IPS-15b (cell line): ENCODE results near the gene AKAP10.
"Not testable (repeated sequence)": the region's sequence is repeated elsewhere in the genome, so short reads cannot be mapped to it uniquely, and the experiment has no call there.

ENCODE experiments used
- H3K27me3 ChIP-seq: one replicate; pipeline ENCODE4 v1.6.1; 2013; ENCODE audit warnings: low read length; ENCODE audit not compliant: control insufficient read depth, insufficient read depth
- H3K36me3 ChIP-seq: one replicate; pipeline ENCODE4 v1.6.1; 2013; ENCODE audit warnings: low read length; ENCODE audit not compliant: control insufficient read depth, insufficient read depth
- H3K4me1 ChIP-seq: one replicate; pipeline ENCODE4 v1.6.1; 2013; ENCODE audit warnings: mild to moderate bottlenecking, low read length; ENCODE audit not compliant: control insufficient read depth, insufficient read depth
- H3K4me3 ChIP-seq: one replicate; pipeline ENCODE4 v1.5.1; 2013; ENCODE audit warnings: low read depth, low read length
- H3K9ac ChIP-seq: one replicate; pipeline ENCODE4 v1.6.1; 2013; ENCODE audit warnings: low read depth, mild to moderate bottlenecking, low read length
- H3K9me3 ChIP-seq: one replicate; pipeline ENCODE4 v1.6.1; 2013; ENCODE audit warnings: mild to moderate bottlenecking, low read length; ENCODE audit not compliant: control insufficient read depth, insufficient read depth

The AKAP10 gene

GRCh38 chr17:19973156-19973555, 4.5 kb downstream of the AKAP10 start:
- Histone ChIP-seq H3K27me3 (no peaks in the 10 kb centered on the region), H3K4me3 (no peak overlapping the region), H3K9ac (no peak overlapping the region), H3K36me3 (peaks cover 13% of the 10 kb centered on the region), H3K9me3 (no peaks in the 10 kb centered on the region), H3K4me1 (no peaks in the 10 kb centered on the region)

GRCh38 chr17:19962954-19963353, 14.7 kb downstream of the AKAP10 start:
- not testable (repeated sequence) for H3K4me1 ChIP-seq, H3K9ac ChIP-seq, H3K9me3 ChIP-seq, H3K36me3 ChIP-seq, H3K27me3 ChIP-seq, H3K4me3 ChIP-seq

- Histone ChIP-seq H3K36me3 (peaks cover 3% of the 10 kb centered on the region), H3K27me3 (no peaks in the 10 kb centered on the region), H3K4me3 (no peak overlapping the region), H3K9ac (no peak overlapping the region), H3K9me3 (no peaks in the 10 kb centered on the region), H3K4me1 (no peaks in the 10 kb centered on the region)
Measured at GRCh38 chr17:19958023-19958422, 19.6 kb downstream of the AKAP10 start.

GRCh38 chr17:19955099-19955498, 22.5 kb downstream of the AKAP10 start:
- Histone ChIP-seq H3K9me3 (no peaks in the 10 kb centered on the region), H3K4me1 (no peaks in the 10 kb centered on the region), H3K9ac (no peak overlapping the region), H3K36me3 (no peaks in the 10 kb centered on the region), H3K4me3 (no peak overlapping the region), H3K27me3 (no peaks in the 10 kb centered on the region)

GRCh38 chr17:19951411-19951810, 26.2 kb downstream of the AKAP10 start:
- H3K4me3 ChIP-seq, H3K9ac ChIP-seq, H3K36me3 ChIP-seq, H3K9me3 ChIP-seq, H3K4me1 ChIP-seq, H3K27me3 ChIP-seq: not testable (repeated sequence)

- H3K4me1 ChIP-seq, H3K36me3 ChIP-seq, H3K9ac ChIP-seq, H3K9me3 ChIP-seq, H3K4me3 ChIP-seq, H3K27me3 ChIP-seq: not testable (repeated sequence)
Measured at GRCh38 chr17:19950624-19951195, 26.9 kb downstream of the AKAP10 start.

- Histone ChIP-seq H3K36me3 (peaks cover 3% of the 10 kb centered on the region), H3K9me3 (no peaks in the 10 kb centered on the region), H3K4me3 (no peak overlapping the region), H3K27me3 (no peaks in the 10 kb centered on the region), H3K9ac (no peak overlapping the region), H3K4me1 (no peaks in the 10 kb centered on the region)
Measured at GRCh38 chr17:19948116-19948943, 29.3 kb downstream of the AKAP10 start.

- H3K36me3 ChIP-seq = peaks cover 3% of the 10 kb centered on the region
- no peaks in the 10 kb centered on the region for H3K27me3 ChIP-seq
- H3K4me1 ChIP-seq = no peaks in the 10 kb centered on the region
- no peak overlapping the region for H3K9ac ChIP-seq
- no peaks in the 10 kb centered on the region for H3K9me3 ChIP-seq
- no peak overlapping the region for H3K4me3 ChIP-seq
Measured at GRCh38 chr17:19946921-19947320, 30.7 kb downstream of the AKAP10 start.

GRCh38 chr17:19945009-19945626, 32.5 kb downstream of the AKAP10 start:
- no peak overlapping the region for H3K9ac ChIP-seq
- H3K4me3 ChIP-seq = no peak overlapping the region
- H3K36me3 ChIP-seq = peaks cover 3% of the 10 kb centered on the region
- no peaks in the 10 kb centered on the region for H3K9me3 ChIP-seq
- no peaks in the 10 kb centered on the region for H3K4me1 ChIP-seq
- no peaks in the 10 kb centered on the region for H3K27me3 ChIP-seq

GRCh38 chr17:19943599-19943998, 34.0 kb downstream of the AKAP10 start:
- no peaks in the 10 kb centered on the region for H3K27me3 ChIP-seq
- H3K9ac ChIP-seq = no peak overlapping the region
- peaks cover 3% of the 10 kb centered on the region for H3K36me3 ChIP-seq
- no peaks in the 10 kb centered on the region for H3K4me1 ChIP-seq
- no peak overlapping the region for H3K4me3 ChIP-seq
- no peaks in the 10 kb centered on the region for H3K9me3 ChIP-seq

- H3K9ac ChIP-seq = no peak overlapping the region
- no peaks in the 10 kb centered on the region for H3K9me3 ChIP-seq
- H3K4me3 ChIP-seq = no peak overlapping the region
- H3K4me1 ChIP-seq = no peaks in the 10 kb centered on the region
- H3K36me3 ChIP-seq = peaks cover 3% of the 10 kb centered on the region
- no peaks in the 10 kb centered on the region for H3K27me3 ChIP-seq
Measured at GRCh38 chr17:19943026-19943425, 34.6 kb downstream of the AKAP10 start.
